GM12878 (cell line): ENCODE measurements around the gene TIMM9. TPM values are rescaled to one million over a fixed set of nuclear protein-coding genes. Genes with fewer than 3 reads are reported as not detected.

ENCODE experiments used
- BRCA1 ChIP-seq: IDR thresholded peaks from 2 replicates; pipeline ENCODE4 v1.6.1; 2011; ENCODE audit warnings: low read depth, low read length, improper control_type of control experiment
- DPF2 ChIP-seq: fragments of 450-650 bp; IDR thresholded peaks from 2 replicates; pipeline ENCODE4 v1.6.1; 2017; ENCODE audit warnings: mild to moderate bottlenecking
- EED ChIP-seq: sonication (generic); IDR thresholded peaks from 2 replicates; pipeline ENCODE4 v1.6.1; 2016; ENCODE audit warnings: antibody characterized with exemption, low read depth
- FOS ChIP-seq: IDR thresholded peaks from 3 replicates; pipeline ENCODE4 v1.6.1; 2011; ENCODE audit warnings: borderline replicate concordance; ENCODE audit not compliant: insufficient read length; ENCODE audit errors: extremely low read depth
- HDAC2 ChIP-seq: fragments of 200-600 bp; sonication (generic); IDR thresholded peaks from 2 replicates; pipeline ENCODE4 v1.6.1; 2017
- HDAC6 ChIP-seq: fragments of 200-600 bp; sonication (generic); IDR thresholded peaks from one replicate; pipeline ENCODE4 v1.8.0; 2017; ENCODE audit warnings: antibody characterized with exemption; ENCODE audit not compliant: unreplicated experiment
- JUNB ChIP-seq: IDR thresholded peaks from 2 replicates; pipeline ENCODE4 v1.6.1; 2016; ENCODE audit warnings: antibody characterized with exemption, mild to moderate bottlenecking
- KLF5 ChIP-seq: fragments of 450-650 bp; IDR thresholded peaks from 2 replicates; pipeline ENCODE4 v1.6.1; 2014; ENCODE audit warnings: mild to moderate bottlenecking; ENCODE audit not compliant: partially characterized antibody
- NR2C1 ChIP-seq: fragments of 450-650 bp; IDR thresholded peaks from 2 replicates; pipeline ENCODE4 v1.6.1; 2017; ENCODE audit warnings: antibody characterized with exemption, mild to moderate bottlenecking, moderate library complexity
- NRF1 ChIP-seq: conservative IDR thresholded peaks from 2 replicates; pipeline ENCODE4 v1.6.1; 2011; ENCODE audit warnings: mild to moderate bottlenecking, low read depth, low read length, improper control_type of control experiment
- POU2F2 ChIP-seq: IDR thresholded peaks from 3 replicates; pipeline ENCODE4 v1.6.1; 2011; ENCODE audit warnings: low read depth, mild to moderate bottlenecking, low read length, borderline replicate concordance
- RAD21 ChIP-seq: IDR thresholded peaks from 2 replicates; pipeline ENCODE4 v1.6.1; 2011; ENCODE audit warnings: mild to moderate bottlenecking, low read depth, low read length, moderate library complexity; ENCODE audit not compliant: insufficient read depth
- SIX5 ChIP-seq: IDR thresholded peaks from 2 replicates; pipeline ENCODE4 v1.6.1; 2011; ENCODE audit warnings: mild to moderate bottlenecking, low read depth, low read length, moderate library complexity; ENCODE audit not compliant: severe bottlenecking
- STAT3 ChIP-seq: IDR thresholded peaks from 2 replicates; pipeline ENCODE4 v1.6.1; 2011; ENCODE audit warnings: low read depth, low read length, improper control_type of control experiment
- SUZ12 ChIP-seq: fragments of 200-600 bp; sonication (generic); IDR thresholded peaks from one replicate; pipeline ENCODE4 v1.6.1; 2018; ENCODE audit warnings: antibody characterized with exemption, mild to moderate bottlenecking; ENCODE audit not compliant: unreplicated experiment
- WRNIP1 ChIP-seq: IDR thresholded peaks from 2 replicates; pipeline ENCODE4 v1.6.1; 2011; ENCODE audit warnings: low read depth, low read length, improper control_type of control experiment, borderline replicate concordance
- ZBED1 ChIP-seq: IDR thresholded peaks from 2 replicates; pipeline ENCODE4 v1.6.1; 2016; ENCODE audit warnings: borderline replicate concordance
- ZNF207 ChIP-seq: fragments of 450-650 bp; IDR thresholded peaks from 2 replicates; pipeline ENCODE4 v1.6.1; 2014; ENCODE audit warnings: antibody characterized with exemption, mild to moderate bottlenecking, borderline replicate concordance
- polyA plus RNA-seq, 11 experiments: library from polyadenylated mRNA; depleted of rRNA in 4 of 11; unstranded in 6 of 11; stranded (reverse) in 5 of 11; fragments of >200 nt; fragmentation: Nextera tagmentation in 4 of 11; fragmentation: Illumina TruSeq in 1 of 11; extraction: Ambion mirVana in 4 of 11; extraction: Trizol in 1 of 11; gene quantifications; 1 replicate in 1 of 11; 2 replicates in 10 of 11; pipeline versions ENCODE4 v1.2.1 to v1.2.3, GENCODE V29; 2011 to 2016; ENCODE audit warnings: inconsistent platforms in 2 of 11, missing spikeins in 2 of 11, low read depth in 1 of 11
- total RNA-seq, 4 experiments: library from RNA; depleted of rRNA in 3 of 4; stranded (reverse); fragments of >200 nt in 3 of 4; fragmentation: Illumina TruSeq in 1 of 4; extraction: Trizol in 1 of 4; gene quantifications; 2 replicates each; pipeline versions ENCODE4 v1.2.1 to v1.2.3, GENCODE V29; 2013 to 2021
- TF ChIP-seq, protein P1 (sequence below): fragments of 450-650 bp; IDR thresholded peaks from 2 replicates; pipeline ENCODE4 v1.6.1; 2017; ENCODE audit warnings: mild to moderate bottlenecking, moderate library complexity
- TF ChIP-seq, protein P2 (sequence below): fragments of 450-650 bp; IDR thresholded peaks from 2 replicates; pipeline ENCODE4 v1.6.1; 2014; ENCODE audit warnings: mild to moderate bottlenecking
- TF ChIP-seq, protein P3 (sequence below): IDR thresholded peaks from 2 replicates; pipeline ENCODE4 v1.6.1; 2011; ENCODE audit warnings: low read depth, mild to moderate bottlenecking, low read length, moderate library complexity, borderline replicate concordance; ENCODE audit errors: extremely low read depth
- TF ChIP-seq, protein P4 (sequence below): fragments of 450-650 bp; IDR thresholded peaks from 2 replicates; pipeline ENCODE4 v1.6.1; 2017; ENCODE audit warnings: antibody characterized with exemption, mild to moderate bottlenecking, moderate library complexity

Gene TIMM9
- total and polyA plus RNA-seq, 10 of the 15 experiments (the other 5 are each of a cell fraction or from before 2014, with no cell fraction given), result 36.6 to 116 (median 62.0) TPM

DNA sequence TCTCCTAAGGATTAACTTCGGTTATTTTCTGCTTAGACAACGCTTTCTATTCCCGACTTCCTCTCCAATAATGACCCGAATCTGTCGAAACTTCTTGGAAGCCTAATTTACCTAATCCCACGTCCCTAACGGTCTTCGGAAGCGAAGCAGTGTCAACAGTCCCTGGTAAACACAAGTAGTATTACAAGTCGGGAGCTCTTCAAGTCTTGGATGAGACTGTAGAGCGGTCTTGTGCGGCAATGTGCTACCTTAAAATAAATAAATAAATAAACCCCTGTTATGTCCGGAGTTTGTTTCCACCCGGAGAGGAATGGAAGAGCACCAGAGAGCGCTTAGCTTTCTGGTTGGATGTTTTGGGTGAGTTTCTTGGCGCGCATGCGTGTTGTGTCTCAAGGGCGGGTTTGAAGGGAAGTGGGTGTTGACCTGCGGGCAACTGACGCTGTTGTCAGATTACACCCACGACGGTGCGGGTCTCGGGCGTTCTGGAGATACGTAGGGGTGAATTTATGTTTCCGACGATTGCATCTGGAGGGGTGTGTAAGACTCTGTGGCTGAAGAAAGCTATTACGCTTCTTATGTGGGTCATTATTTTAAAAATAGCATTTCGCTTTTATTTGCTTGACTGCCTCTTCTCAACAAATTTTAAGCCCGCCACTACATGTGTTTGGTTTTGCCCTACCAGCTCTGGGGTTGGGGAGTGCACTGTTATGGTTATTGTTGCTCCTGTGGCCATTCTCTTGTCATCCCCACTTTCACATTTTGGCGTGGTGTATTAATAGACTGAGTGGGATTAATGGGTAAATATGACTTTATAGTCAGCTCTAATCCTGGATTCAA lies at the start of gene TIMM9, which contains the start of gene KIAA0586 (continued):
- TF ChIP-seq, protein P1, sequence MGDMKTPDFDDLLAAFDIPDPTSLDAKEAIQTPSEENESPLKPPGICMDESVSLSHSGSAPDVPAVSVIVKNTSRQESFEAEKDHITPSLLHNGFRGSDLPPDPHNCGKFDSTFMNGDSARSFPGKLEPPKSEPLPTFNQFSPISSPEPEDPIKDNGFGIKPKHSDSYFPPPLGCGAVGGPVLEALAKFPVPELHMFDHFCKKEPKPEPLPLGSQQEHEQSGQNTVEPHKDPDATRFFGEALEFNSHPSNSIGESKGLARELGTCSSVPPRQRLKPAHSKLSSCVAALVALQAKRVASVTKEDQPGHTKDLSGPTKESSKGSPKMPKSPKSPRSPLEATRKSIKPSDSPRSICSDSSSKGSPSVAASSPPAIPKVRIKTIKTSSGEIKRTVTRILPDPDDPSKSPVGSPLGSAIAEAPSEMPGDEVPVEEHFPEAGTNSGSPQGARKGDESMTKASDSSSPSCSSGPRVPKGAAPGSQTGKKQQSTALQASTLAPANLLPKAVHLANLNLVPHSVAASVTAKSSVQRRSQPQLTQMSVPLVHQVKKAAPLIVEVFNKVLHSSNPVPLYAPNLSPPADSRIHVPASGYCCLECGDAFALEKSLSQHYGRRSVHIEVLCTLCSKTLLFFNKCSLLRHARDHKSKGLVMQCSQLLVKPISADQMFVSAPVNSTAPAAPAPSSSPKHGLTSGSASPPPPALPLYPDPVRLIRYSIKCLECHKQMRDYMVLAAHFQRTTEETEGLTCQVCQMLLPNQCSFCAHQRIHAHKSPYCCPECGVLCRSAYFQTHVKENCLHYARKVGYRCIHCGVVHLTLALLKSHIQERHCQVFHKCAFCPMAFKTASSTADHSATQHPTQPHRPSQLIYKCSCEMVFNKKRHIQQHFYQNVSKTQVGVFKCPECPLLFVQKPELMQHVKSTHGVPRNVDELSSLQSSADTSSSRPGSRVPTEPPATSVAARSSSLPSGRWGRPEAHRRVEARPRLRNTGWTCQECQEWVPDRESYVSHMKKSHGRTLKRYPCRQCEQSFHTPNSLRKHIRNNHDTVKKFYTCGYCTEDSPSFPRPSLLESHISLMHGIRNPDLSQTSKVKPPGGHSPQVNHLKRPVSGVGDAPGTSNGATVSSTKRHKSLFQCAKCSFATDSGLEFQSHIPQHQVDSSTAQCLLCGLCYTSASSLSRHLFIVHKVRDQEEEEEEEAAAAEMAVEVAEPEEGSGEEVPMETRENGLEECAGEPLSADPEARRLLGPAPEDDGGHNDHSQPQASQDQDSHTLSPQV, result peak; percentile 76
- TF ChIP-seq ZNF207 (peak; percentile 98), EED (no peak), ZBED1 (no peak), SUZ12 (no peak), JUNB (0 out of 2 replicates have a peak, but pooled peaks have one; percentile 17), KLF5 (peak; percentile 97), STAT3 (no peak), HDAC2 (no peak; the same call in 1 of the 2 replicates), SIX5 (peak; percentile 49), RAD21 (no peak), DPF2 (no peak), BRCA1 (no peak), NRF1 (peak; percentile 78), NR2C1 (peak; percentile 57), FOS (no peak), WRNIP1 (no peak), POU2F2 (no peak), HDAC6 (no peak)
- TF ChIP-seq, protein P2, sequence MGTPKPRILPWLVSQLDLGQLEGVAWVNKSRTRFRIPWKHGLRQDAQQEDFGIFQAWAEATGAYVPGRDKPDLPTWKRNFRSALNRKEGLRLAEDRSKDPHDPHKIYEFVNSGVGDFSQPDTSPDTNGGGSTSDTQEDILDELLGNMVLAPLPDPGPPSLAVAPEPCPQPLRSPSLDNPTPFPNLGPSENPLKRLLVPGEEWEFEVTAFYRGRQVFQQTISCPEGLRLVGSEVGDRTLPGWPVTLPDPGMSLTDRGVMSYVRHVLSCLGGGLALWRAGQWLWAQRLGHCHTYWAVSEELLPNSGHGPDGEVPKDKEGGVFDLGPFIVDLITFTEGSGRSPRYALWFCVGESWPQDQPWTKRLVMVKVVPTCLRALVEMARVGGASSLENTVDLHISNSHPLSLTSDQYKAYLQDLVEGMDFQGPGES, result peak; percentile 20; the same call in 1 of the 2 replicates
- TF ChIP-seq, protein P3, sequence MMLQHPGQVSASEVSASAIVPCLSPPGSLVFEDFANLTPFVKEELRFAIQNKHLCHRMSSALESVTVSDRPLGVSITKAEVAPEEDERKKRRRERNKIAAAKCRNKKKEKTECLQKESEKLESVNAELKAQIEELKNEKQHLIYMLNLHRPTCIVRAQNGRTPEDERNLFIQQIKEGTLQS, result no peak
- TF ChIP-seq, protein P4, sequence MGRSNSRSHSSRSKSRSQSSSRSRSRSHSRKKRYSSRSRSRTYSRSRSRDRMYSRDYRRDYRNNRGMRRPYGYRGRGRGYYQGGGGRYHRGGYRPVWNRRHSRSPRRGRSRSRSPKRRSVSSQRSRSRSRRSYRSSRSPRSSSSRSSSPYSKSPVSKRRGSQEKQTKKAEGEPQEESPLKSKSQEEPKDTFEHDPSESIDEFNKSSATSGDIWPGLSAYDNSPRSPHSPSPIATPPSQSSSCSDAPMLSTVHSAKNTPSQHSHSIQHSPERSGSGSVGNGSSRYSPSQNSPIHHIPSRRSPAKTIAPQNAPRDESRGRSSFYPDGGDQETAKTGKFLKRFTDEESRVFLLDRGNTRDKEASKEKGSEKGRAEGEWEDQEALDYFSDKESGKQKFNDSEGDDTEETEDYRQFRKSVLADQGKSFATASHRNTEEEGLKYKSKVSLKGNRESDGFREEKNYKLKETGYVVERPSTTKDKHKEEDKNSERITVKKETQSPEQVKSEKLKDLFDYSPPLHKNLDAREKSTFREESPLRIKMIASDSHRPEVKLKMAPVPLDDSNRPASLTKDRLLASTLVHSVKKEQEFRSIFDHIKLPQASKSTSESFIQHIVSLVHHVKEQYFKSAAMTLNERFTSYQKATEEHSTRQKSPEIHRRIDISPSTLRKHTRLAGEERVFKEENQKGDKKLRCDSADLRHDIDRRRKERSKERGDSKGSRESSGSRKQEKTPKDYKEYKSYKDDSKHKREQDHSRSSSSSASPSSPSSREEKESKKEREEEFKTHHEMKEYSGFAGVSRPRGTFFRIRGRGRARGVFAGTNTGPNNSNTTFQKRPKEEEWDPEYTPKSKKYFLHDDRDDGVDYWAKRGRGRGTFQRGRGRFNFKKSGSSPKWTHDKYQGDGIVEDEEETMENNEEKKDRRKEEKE, result peak; percentile 82
